Kidney (tissue), 14 donors: Measurements from ENCODE around the gene IL23R. TPM values are rescaled to one million over a fixed set of nuclear protein-coding genes. Genes with fewer than 3 reads are reported as not detected.
"Not testable (repeated sequence)": the region's sequence is repeated elsewhere in the genome, so short reads cannot be mapped to it uniquely, and the experiment has no call there.

Experiments used
- DNase-seq, 5 donors: peaks; one replicate each; pipeline ENCODE4 v3.0.0-alpha.2; 2013 to 2020
- FAIRE-seq: peaks from 2 replicates; lab custom pipeline; 2012; peaks lifted over from hg19 to GRCh38; lab: Jason Lieb, UNC
- H3K27ac ChIP-seq, 2 donors: one replicate each; pipeline ENCODE4 v1.7.0; 2013; ENCODE audit warnings: low read depth in 2 of 2, low read length in 2 of 2, inconsistent platforms in 1 of 2
- H3K27me3 ChIP-seq: one replicate; pipeline ENCODE4 v1.7.1; 2013; ENCODE audit warnings: low read length, inconsistent platforms; ENCODE audit not compliant: control insufficient read depth, insufficient read depth
- H3K36me3 ChIP-seq, 3 donors: one replicate each; pipeline versions ENCODE4 v1.7.0 to v1.7.1; 2013; ENCODE audit warnings: low read length in 3 of 3, control low read depth in 1 of 3, inconsistent platforms in 1 of 3; ENCODE audit not compliant: insufficient read depth in 3 of 3, control insufficient read depth in 2 of 3
- H3K4me1 ChIP-seq, 3 donors: one replicate each; pipeline versions ENCODE4 v1.7.0 to v1.7.1; 2013; ENCODE audit warnings: low read length in 3 of 3, inconsistent platforms in 1 of 3, low read depth in 1 of 3; ENCODE audit not compliant: control insufficient read depth in 2 of 3, insufficient read depth in 2 of 3
- H3K4me3 ChIP-seq, 3 donors: one replicate each; pipeline versions ENCODE4 v1.7.0 to v1.8.1; 2013; ENCODE audit warnings: low read length in 3 of 3, control low read depth in 1 of 3, inconsistent platforms in 1 of 3
- H3K9ac ChIP-seq, 3 donors: one replicate each; pipeline versions ENCODE4 v1.7.0 to v1.7.1; 2013; ENCODE audit warnings: low read length in 3 of 3, control low read depth in 1 of 3, inconsistent platforms in 1 of 3
- H3K9me3 ChIP-seq, 3 donors: one replicate each; pipeline versions ENCODE4 v1.7.0 to v1.7.1; 2013; ENCODE audit warnings: low read length in 3 of 3, control low read depth in 1 of 3, inconsistent platforms in 1 of 3; ENCODE audit not compliant: control insufficient read depth in 2 of 3, insufficient read depth in 1 of 3
- CTCF ChIP-seq: IDR thresholded peaks from 3 replicates; pipeline ENCODE4 v1.5.1; 2012; ENCODE audit warnings: mild to moderate bottlenecking, moderate library complexity, borderline replicate concordance; ENCODE audit not compliant: insufficient read depth; ENCODE audit errors: extremely low read depth
- intact Hi-C: fragments of 100-400 bp; cut with DNase I; formaldehyde crosslinking; loops from one replicate; pipeline ENCODE4 v1.11.1; 2022
- polyA plus RNA-seq: library from polyadenylated mRNA; stranded (reverse); fragments of 350-450 nt; fragmentation: Illumina TruSeq; extraction: RNeasy Lipid Tissue Mini Kit (QIAGEN cat#74804); gene quantifications from one replicate; pipeline ENCODE4 v1.2.3, GENCODE V29; 2014; ENCODE audit warnings: low read depth, low replicate concordance; ENCODE audit not compliant: insufficient read depth
- total RNA-seq: library from RNA; stranded (reverse); fragmentation: NEBNext Ultra II Directional; extraction: Animal tissue kit (Norgen Biotek cat#: 25700); gene quantifications from one replicate; pipeline ENCODE4 v1.2.1, GENCODE V29; 2021
- donor health status: control.
- donor health status: control.
- donor health status: control.
- donor health status: control.
- donor health status: control.
- donor health status: DM: yes; HTN: yes; CAD: no.
- donor health status: Normal renal cell carcinoma (clear cell type).

The IL23R gene
- total and polyA plus RNA-seq, 2 donors from 2014 or later = 0.19 TPM; not detected in 1

- Histone ChIP-seq H3K36me3 (no peaks in the 10 kb centered on the region), H3K9ac (no peak overlapping the region), H3K27ac (no peak overlapping the region), H3K4me3 (no peak overlapping the region), H3K27me3 (no peaks in the 10 kb centered on the region), H3K9me3 (no peaks in the 10 kb centered on the region), H3K4me1 (no peaks in the 10 kb centered on the region)
- TF ChIP-seq CTCF = no peak
- intact Hi-C loops = no loop called here
- no peak for DNase-seq
- FAIRE-seq = no peak
Observed at GRCh38 chr1:67201891-67202290, 35.6 kb downstream of the IL23R start.

- no peak for DNase-seq
- no peak overlapping the region for H3K9ac ChIP-seq
- no peaks in the 10 kb centered on the region for H3K36me3 ChIP-seq
- no peak for FAIRE-seq
- H3K9me3 ChIP-seq = no peaks in the 10 kb centered on the region
- H3K4me1 ChIP-seq = no peaks in the 10 kb centered on the region
- TF ChIP-seq CTCF = no peak
- H3K27me3 ChIP-seq = no peaks in the 10 kb centered on the region
- no peak overlapping the region for H3K4me3 ChIP-seq
- intact Hi-C loops = no loop called here
- H3K27ac ChIP-seq = no peak overlapping the region
Observed at GRCh38 chr1:67204298-67204980, 38.2 kb downstream of the IL23R start.

- H3K9me3 ChIP-seq, FAIRE-seq, H3K27ac ChIP-seq, H3K9ac ChIP-seq, H3K4me1 ChIP-seq, intact Hi-C loops, H3K36me3 ChIP-seq, H3K4me3 ChIP-seq, DNase-seq, H3K27me3 ChIP-seq: not testable (repeated sequence)
Observed at GRCh38 chr1:67207398-67207797, 41.1 kb downstream of the IL23R start.

GRCh38 chr1:67208217-67208616 lies 42.0 kb downstream of the IL23R start:
- TF ChIP-seq CTCF = no peak
- Histone ChIP-seq H3K9me3 (no peaks in the 10 kb centered on the region), H3K4me1 (no peaks in the 10 kb centered on the region), H3K9ac (no peak overlapping the region), H3K27me3 (no peaks in the 10 kb centered on the region), H3K36me3 (no peaks in the 10 kb centered on the region), H3K27ac (no peak overlapping the region), H3K4me3 (no peak overlapping the region)
- FAIRE-seq (no peak), DNase-seq (no peak)
- intact Hi-C loops = no loop called here
